ENCODE results near the gene DNAAF5.

Gene DNAAF5

DNA sequence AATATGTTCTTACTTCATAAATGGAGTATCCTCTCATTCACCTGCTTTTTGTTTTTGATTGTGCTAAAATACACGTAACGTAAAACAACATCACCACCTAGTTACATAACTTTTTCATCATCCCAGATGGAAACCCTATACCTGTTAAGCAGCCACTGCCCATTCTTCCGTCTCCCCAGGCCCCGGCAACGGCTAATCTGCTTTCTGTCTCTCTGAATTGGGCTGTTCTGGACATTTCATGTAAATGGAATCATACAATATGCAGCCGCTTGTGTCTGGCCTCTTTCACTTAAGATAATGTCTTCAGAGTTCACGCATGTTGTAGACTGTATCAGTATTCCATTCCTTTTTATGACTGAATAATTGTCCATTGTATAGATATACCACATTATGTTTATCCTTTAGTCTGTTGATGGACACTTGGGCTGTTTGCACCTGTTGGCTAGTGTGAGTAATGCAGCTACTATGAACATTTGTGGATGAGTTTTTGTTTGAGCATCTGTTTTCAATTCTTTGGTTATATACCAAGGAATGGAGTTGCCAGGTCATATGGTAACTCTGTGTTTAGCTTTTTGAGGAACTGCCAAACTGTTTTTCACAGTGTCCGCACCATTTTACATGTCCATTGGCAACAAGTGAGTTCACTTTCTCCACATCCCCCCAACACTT, 91.7 kb downstream of the DNAAF5 start:
- DNase-seq = no peak

- no peak for DNase-seq
Measured at GRCh38 chr7:820341-820740, 93.8 kb downstream of the DNAAF5 start.

DNA sequence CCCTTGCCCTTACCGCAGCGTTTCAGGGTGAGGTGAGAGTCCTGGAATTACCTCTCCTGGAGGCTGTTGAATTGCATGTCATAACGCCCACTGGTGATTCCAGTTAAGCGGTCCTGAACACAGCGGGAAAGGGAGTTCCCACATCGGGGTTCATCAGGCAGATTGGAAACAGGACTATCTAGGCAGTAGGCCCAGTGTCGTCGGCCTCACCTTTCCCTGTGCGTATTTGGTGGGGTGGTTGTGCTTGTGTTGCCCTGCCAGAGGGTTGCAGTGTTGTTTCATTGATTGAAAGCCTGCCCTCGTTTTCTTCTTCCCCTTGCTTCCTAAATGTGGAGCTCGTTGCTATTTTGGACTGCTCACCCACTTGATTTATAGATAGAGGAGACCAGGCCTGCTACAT, 95.2 kb downstream of the DNAAF5 start:
- no peak for DNase-seq

- DNase-seq = no peak
Measured at GRCh38 chr7:822692-823276, 96.3 kb downstream of the DNAAF5 start.

- DNase-seq = no peak
Measured at GRCh38 chr7:823649-824048, 97.2 kb downstream of the DNAAF5 start.

GRCh38 chr7:824081-824480, 97.6 kb downstream of the DNAAF5 start:
- no peak for DNase-seq

- no peak for DNase-seq
Measured at GRCh38 chr7:824664-825063, 98.2 kb downstream of the DNAAF5 start.

- no peak for DNase-seq
Measured at GRCh38 chr7:825386-825785, 98.9 kb downstream of the DNAAF5 start.

- no peak for DNase-seq
Measured at GRCh38 chr7:826230-826917, 99.9 kb downstream of the DNAAF5 start.

DNA sequence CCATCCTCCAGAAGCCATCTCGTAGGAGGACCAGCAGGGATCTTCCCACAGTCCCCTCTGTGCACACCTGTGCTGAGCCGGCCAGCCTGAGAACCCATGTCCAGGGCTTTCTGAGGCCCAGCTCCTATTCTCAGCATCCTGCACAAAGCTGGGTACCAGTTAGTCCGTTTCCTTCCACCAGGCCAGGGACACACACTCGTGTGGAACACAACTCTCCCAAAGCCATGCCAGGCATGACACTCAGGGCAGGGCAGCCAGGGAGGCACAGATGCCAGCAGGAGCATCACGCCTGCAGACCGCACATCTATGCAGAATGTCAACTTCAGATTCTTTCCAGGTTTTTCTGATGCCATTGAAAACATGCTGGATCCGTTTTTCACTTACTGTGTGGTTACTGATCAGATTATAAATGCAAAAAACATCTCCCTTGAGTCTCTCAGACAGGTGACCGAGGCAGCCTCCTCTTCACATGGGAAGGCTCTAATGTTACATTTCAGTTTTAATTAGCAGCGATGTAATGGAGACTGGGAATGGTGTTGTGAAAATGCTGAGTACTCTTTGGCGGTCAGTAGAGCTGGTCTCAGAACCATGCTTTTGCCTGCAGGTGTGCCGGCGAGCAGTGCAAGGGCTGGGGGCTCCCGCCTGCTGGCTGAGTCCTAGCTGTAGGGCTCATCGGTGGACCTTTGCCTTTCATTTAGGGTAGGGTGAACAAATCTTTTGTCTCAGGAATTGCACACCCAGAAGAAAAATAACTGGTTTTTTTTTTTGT, 102.5 kb downstream of the DNAAF5 start:
- DNase-seq = no peak

DNA sequence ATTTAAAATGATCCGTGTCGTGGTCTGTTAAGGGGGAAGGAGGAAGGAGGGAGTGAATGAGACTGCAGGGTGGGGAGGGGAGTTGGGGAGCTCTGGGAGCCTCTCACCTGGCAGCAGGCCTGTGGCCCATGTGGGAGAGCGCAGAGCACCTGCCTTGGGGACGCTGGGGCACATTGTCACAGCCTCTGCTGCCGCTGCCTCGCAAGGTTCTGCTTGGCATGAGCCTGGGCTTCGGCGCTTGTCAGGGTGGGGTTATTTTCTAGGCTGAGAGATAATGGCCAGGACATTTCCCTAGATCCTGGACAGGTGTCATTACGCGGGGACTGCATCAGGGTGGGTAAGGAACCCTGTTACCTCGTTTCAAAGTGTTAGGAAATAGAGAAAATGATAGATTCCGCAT, 103.6 kb downstream of the DNAAF5 start:
- DNase-seq = no peak

DNA sequence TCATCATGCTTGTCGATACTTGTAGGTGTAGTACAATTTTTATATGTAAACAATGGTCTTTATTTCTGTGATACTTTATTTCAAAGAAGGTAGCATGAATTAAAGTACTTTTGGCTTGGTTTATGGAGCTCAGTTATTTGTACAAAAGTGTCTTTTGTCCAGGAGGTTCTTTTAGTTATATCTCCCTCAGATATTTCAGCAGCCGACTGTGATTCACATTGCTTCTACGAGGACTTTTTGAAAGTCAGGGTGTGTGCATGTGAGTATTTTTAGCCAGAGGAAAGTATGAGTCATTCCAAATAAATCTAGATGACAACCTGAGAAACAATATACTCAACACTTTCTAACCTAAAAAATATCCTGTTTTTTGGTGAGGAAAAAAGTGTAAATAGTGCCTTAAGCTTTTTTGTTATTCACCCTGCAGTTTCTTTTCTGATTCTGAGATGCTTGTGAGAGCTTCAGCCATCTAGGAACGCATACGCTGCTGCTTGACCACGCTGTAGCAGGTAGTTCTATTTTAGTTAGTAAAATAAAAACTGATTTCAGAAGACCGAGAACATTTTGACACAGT, 105.2 kb downstream of the DNAAF5 start:
- peak; percentile 32 for DNase-seq

- peak; percentile 80 for DNase-seq
Measured at GRCh38 chr7:832167-832967, 105.9 kb downstream of the DNAAF5 start, which contains the start of gene SUN1. SUN1 (plus strand) TSS chr7:832476; CDS start chr7:832525, 49 bp downstream.

GRCh38 chr7:832968-833424, 106.5 kb downstream of the DNAAF5 start:
- DNase-seq = no peak

- no peak for DNase-seq
Measured at GRCh38 chr7:833601-834258, 107.2 kb downstream of the DNAAF5 start.

DNA sequence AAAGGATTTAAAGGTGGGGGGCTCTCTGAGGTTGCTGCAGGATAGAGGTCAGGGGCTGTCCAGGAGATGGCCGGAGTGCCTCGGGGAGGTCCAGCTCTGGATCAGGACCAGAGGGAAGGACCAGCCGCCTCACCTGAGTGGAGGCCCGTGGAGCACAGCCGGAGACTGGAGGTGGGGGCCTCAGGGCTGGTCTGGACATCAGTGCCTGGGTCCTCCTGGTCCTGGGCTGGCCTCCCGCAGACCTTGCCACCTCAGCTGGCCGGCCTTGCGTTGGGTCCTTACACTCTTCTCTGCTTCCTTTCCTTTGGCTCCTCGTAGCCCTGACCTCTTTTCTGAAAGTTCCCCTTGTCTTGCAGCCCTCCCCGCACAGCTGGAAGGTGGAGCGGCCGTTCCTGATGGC, 107.8 kb downstream of the DNAAF5 start:
- no peak for DNase-seq

DNA sequence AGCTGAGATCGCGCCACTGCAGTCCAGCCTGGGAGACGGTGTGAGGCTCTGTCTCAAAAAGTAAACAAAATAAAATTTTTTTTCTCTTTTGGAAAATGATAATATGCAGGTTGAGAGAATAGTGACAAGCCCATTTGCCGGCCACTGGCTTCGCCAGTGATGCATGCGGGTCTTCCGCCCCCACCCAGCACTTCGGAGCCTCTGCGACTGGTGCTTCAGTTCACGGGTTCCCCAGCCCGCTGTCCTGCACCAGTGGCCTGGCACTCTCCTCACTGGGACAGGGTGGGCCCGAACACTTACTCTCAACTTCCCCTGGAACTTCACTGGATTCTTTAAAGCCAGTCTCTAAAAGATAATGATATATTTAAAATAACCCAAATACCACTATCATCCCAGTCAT, 108.5 kb downstream of the DNAAF5 start:
- DNase-seq = no peak

DNA sequence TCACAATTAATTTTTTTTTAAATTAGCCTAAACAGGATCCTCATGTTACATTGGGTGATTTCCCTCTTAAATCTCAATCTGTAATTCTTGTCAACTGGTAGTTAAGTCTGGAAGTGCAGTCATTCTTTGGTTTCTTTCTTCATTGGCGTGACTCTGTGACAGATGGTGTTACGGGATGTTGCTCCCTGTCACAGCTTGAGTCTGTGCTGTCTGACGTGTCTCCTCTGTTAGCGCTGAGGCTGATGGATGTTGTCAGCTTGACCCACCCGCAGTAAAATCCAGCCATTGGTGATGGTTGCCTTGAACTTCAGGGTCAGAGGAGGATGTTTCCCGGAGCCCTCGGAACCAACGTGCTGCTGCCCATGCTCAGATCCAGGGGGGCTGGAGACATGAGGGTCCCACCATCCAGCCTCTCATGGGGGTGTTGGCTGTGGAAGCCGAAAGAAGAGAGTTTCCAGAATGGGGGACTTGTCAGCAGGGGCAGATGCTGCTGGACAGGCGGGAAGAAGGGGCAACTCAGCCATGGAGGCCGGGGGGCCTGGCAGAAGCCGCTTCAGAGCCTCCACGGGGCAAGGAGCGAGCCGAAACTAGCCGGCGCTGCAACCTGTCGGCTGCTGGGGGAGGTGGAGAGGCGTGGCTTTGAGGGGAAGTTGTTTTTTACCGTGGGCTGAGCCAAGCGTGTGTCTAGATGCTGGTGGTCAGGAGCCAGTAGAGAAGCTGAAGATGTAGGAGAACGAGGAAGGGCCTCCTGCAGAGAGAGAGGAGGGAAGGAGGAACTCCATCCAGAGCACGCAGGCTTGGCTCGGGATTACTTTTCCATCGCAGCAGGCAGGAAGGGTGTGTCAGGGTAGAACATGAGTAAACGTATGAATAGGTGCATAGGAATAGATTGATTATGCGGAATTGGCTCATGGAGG, 109.2 kb downstream of the DNAAF5 start:
- no peak for DNase-seq
